H9 (cell line): ENCODE results near the gene PPARG. TPM values are rescaled to one million over a fixed set of nuclear protein-coding genes. Genes with fewer than 3 reads are reported as not detected.

Experiments
- DNase-seq: peaks from one replicate; pipeline ENCODE4 v3.0.0-alpha.2; 2017
- H2AFZ ChIP-seq: one replicate; pipeline ENCODE4 v1.6.1; 2013; ENCODE audit warnings: mild to moderate bottlenecking, low read length, control low read depth, moderate library complexity
- H2AK5ac ChIP-seq: 2 replicates; pipeline ENCODE4 v1.6.1; 2013; ENCODE audit warnings: low read length, control low read depth, mixed read lengths; ENCODE audit not compliant: insufficient read length
- H2BK120ac ChIP-seq: one replicate; pipeline ENCODE4 v1.6.1; 2013; ENCODE audit warnings: low read depth, mild to moderate bottlenecking, low read length, control low read depth, inconsistent platforms; ENCODE audit not compliant: poor library complexity, severe bottlenecking
- H2BK12ac ChIP-seq: 2 replicates; pipeline ENCODE4 v1.6.1; 2013; ENCODE audit warnings: low read length, control low read depth, mixed read lengths, low read depth; ENCODE audit not compliant: insufficient read length
- H2BK15ac ChIP-seq: 2 replicates; pipeline ENCODE4 v1.6.1; 2013; ENCODE audit warnings: low read depth, low read length, control low read depth
- H2BK20ac ChIP-seq: one replicate; pipeline ENCODE4 v1.6.1; 2013; ENCODE audit warnings: low read depth, mild to moderate bottlenecking, low read length, control low read depth, inconsistent platforms; ENCODE audit not compliant: poor library complexity, severe bottlenecking
- H2BK5ac ChIP-seq: 2 replicates; pipeline ENCODE4 v1.6.1; 2013; ENCODE audit warnings: low read length, control low read depth, mixed read lengths; ENCODE audit not compliant: insufficient read length
- H3K14ac ChIP-seq: 2 replicates; pipeline ENCODE4 v1.6.1; 2013; ENCODE audit warnings: low read length, control low read depth; ENCODE audit not compliant: insufficient read depth
- H3K18ac ChIP-seq: 2 replicates; pipeline ENCODE4 v1.6.1; 2013; ENCODE audit warnings: low read depth, mild to moderate bottlenecking, mixed read lengths, low read length, control low read depth; ENCODE audit not compliant: insufficient read length
- H3K23ac ChIP-seq: 2 replicates; pipeline ENCODE4 v1.6.1; 2013; ENCODE audit warnings: low read length, control low read depth, mixed read lengths, low read depth; ENCODE audit not compliant: insufficient read length
- H3K23me2 ChIP-seq: 2 replicates; pipeline ENCODE4 v1.6.1; 2013; ENCODE audit warnings: low read depth, mild to moderate bottlenecking, mixed read lengths, low read length, control low read depth; ENCODE audit not compliant: insufficient read length, poor library complexity, severe bottlenecking
- H3K27ac ChIP-seq: 2 replicates; pipeline ENCODE4 v1.5.1; 2013; ENCODE audit warnings: low read length, control low read depth, mixed read lengths, low read depth; ENCODE audit not compliant: insufficient read length
- H3K27me3 ChIP-seq: 2 replicates; pipeline ENCODE4 v1.6.1; 2013; ENCODE audit warnings: low read length, control low read depth, inconsistent platforms; ENCODE audit not compliant: insufficient read depth
- H3K4ac ChIP-seq: 2 replicates; pipeline ENCODE4 v1.6.1; 2013; ENCODE audit warnings: low read depth, mild to moderate bottlenecking, control low read depth, inconsistent platforms, low read length, moderate library complexity
- H3K4me1 ChIP-seq: 2 replicates; pipeline ENCODE4 v1.6.1; 2013; ENCODE audit warnings: low read length, control low read depth, inconsistent platforms; ENCODE audit not compliant: insufficient read depth
- H3K4me2 ChIP-seq: 2 replicates; pipeline ENCODE4 v1.6.1; 2013; ENCODE audit warnings: low read length, control low read depth, mixed read lengths; ENCODE audit not compliant: insufficient read length, insufficient read depth
- H3K56ac ChIP-seq: 2 replicates; pipeline ENCODE4 v1.6.1; 2013; ENCODE audit warnings: low read depth, mild to moderate bottlenecking, mixed read lengths, low read length, control low read depth; ENCODE audit not compliant: insufficient read length
- H3K79me1 ChIP-seq: 2 replicates; pipeline ENCODE4 v1.6.1; 2013; ENCODE audit warnings: low read depth, mild to moderate bottlenecking, moderate library complexity, low read length, control low read depth, inconsistent platforms; ENCODE audit not compliant: insufficient read depth, poor library complexity, severe bottlenecking
- H3K79me2 ChIP-seq: 2 replicates; pipeline ENCODE4 v1.6.1; 2013; ENCODE audit warnings: low read length, control low read depth, inconsistent platforms; ENCODE audit not compliant: insufficient read depth
- H3K9ac ChIP-seq: 2 replicates; pipeline ENCODE4 v1.6.1; 2013; ENCODE audit warnings: low read length, control low read depth, mixed read lengths; ENCODE audit not compliant: insufficient read length; ENCODE audit errors: extremely low read depth
- H3K9me3 ChIP-seq: one replicate; pipeline ENCODE4 v1.6.1; 2013; ENCODE audit warnings: low read depth, low read length, inconsistent platforms; ENCODE audit not compliant: control insufficient read depth
- H3T11ph ChIP-seq: one replicate; pipeline ENCODE4 v1.6.1; 2013; ENCODE audit warnings: mild to moderate bottlenecking, low read length, control low read depth, inconsistent platforms
- H4K20me1 ChIP-seq: one replicate; pipeline ENCODE4 v1.6.1; 2013; ENCODE audit not compliant: control insufficient read depth, insufficient read length, insufficient read depth
- H4K5ac ChIP-seq: 2 replicates; pipeline ENCODE4 v1.6.1; 2013; ENCODE audit warnings: low read depth, mild to moderate bottlenecking, mixed read lengths, low read length, control low read depth; ENCODE audit not compliant: insufficient read length
- H4K8ac ChIP-seq: replicated peaks from 2 replicates; pipeline ENCODE4 v1.6.1; 2013; ENCODE audit warnings: low read length, control low read depth, mixed read lengths, low read depth; ENCODE audit not compliant: insufficient read length
- H4K91ac ChIP-seq: 2 replicates; pipeline ENCODE4 v1.6.1; 2013; ENCODE audit warnings: low read depth, mild to moderate bottlenecking, moderate library complexity, mixed read lengths, low read length, control low read depth; ENCODE audit not compliant: insufficient read length
- H3K27ac Mint-ChIP-seq, 3 experiments: 2 replicates in 2 of 3; 3 replicates in 1 of 3; pipeline ENCODE4 v1.8.0; 2020 to 2021; ENCODE audit warnings: mixed read lengths in 3 of 3, mild to moderate bottlenecking in 1 of 3, moderate library complexity in 1 of 3
- H3K27me3 Mint-ChIP-seq: 2 replicates; pipeline ENCODE4 v1.8.0; 2021; ENCODE audit warnings: low read depth, mild to moderate bottlenecking, moderate library complexity, mixed read lengths
- H3K36me3 Mint-ChIP-seq, 3 experiments: 2 replicates in 2 of 3; 3 replicates in 1 of 3; pipeline ENCODE4 v1.8.0; 2020 to 2021; ENCODE audit warnings: low read depth in 3 of 3, mixed read lengths in 3 of 3; ENCODE audit not compliant: insufficient read depth in 1 of 3
- H3K4me1 Mint-ChIP-seq, 2 experiments: 2 replicates each; pipeline ENCODE4 v1.8.0; 2020; ENCODE audit warnings: mixed read lengths in 2 of 2
- H3K4me3 Mint-ChIP-seq, 2 experiments: 2 replicates in 1 of 2; 3 replicates in 1 of 2; pipeline ENCODE4 v1.8.0; 2020 to 2021; ENCODE audit warnings: mild to moderate bottlenecking in 2 of 2, mixed read lengths in 2 of 2, moderate library complexity in 1 of 2
- H3K9me3 Mint-ChIP-seq, 2 experiments: 2 replicates in 1 of 2; 3 replicates in 1 of 2; pipeline ENCODE4 v1.8.0; 2020; ENCODE audit warnings: mild to moderate bottlenecking in 2 of 2, mixed read lengths in 2 of 2, moderate library complexity in 1 of 2
- WGBS: extraction: QIAGEN DNeasy Blood & Tissue Kit; methylation state at CpG from one replicate; pipeline ENCODE4 v1.1.7; 2013; ENCODE audit warnings: missing lambda C conversion rate, low lambda C conversion rate, mixed read lengths; ENCODE audit not compliant: insufficient read length; ENCODE audit errors: extremely low coverage; 5-methylcytosine and 5-hydroxymethylcytosine counted together
- total RNA-seq: library from RNA; stranded (reverse); gene quantifications from 2 replicates; pipeline ENCODE4 v1.2.1, GENCODE V29; 2021
- TF ChIP-seq, protein P1 (sequence below): fragments of 200-600 bp; sonication (generic); conservative IDR thresholded peaks from 3 replicates; pipeline ENCODE4 v1.8.0; 2021; ENCODE audit warnings: antibody characterized with exemption, mild to moderate bottlenecking

PPARG gene
- total RNA-seq, 1 experiment from 2014 or later, result 0.42 TPM

DNA sequence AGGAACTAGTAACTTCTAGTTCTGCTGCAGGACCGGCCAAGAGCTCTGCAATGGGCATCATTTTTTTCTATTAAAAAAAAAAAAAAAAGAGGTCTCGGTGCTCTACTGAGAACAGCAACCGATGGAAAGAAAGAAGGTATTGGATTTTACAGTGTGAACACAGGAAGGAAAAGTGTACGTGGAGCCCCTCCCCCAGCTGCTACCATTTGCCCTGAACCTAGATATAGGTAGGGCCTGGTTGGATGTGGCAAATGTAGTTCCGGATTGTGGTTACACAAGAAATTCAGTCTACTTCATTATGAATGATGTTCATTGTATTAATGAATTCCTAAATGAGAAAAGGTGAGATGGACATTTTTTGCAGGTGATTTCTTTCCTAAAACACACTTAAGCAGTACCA lies 17.9 kb upstream of the PPARG start:
- no peak overlapping the region for H4K5ac ChIP-seq
- no peaks in the 10 kb centered on the region for H3K79me1 ChIP-seq
- no peak overlapping the region for H2BK12ac ChIP-seq
- no peak overlapping the region for H3K4me2 ChIP-seq
- Mint-ChIP-seq H3K27ac (no peak overlapping the region), H3K9me3 (no peaks in the 10 kb centered on the region), H3K36me3 (no peaks in the 10 kb centered on the region), H3K27me3 (no peaks in the 10 kb centered on the region; the same call in 1 of the 2 replicates), H3K4me1 (no peaks in the 10 kb centered on the region), H3K4me3 (no peak overlapping the region)
- no peak overlapping the region for H3K56ac ChIP-seq
- H2BK15ac ChIP-seq, result no peak overlapping the region
- H3K79me2 ChIP-seq, result no peaks in the 10 kb centered on the region
- no peaks in the 10 kb centered on the region for H3K23me2 ChIP-seq
- WGBS, result no CpG with 5 or more reads among the region's 5 CpGs
- H2BK20ac ChIP-seq, result no peak overlapping the region
- H3K9ac ChIP-seq, result no peak overlapping the region
- H3K9me3 ChIP-seq, result no peaks in the 10 kb centered on the region
- no peak overlapping the region for H2AFZ ChIP-seq
- TF ChIP-seq, protein P1, sequence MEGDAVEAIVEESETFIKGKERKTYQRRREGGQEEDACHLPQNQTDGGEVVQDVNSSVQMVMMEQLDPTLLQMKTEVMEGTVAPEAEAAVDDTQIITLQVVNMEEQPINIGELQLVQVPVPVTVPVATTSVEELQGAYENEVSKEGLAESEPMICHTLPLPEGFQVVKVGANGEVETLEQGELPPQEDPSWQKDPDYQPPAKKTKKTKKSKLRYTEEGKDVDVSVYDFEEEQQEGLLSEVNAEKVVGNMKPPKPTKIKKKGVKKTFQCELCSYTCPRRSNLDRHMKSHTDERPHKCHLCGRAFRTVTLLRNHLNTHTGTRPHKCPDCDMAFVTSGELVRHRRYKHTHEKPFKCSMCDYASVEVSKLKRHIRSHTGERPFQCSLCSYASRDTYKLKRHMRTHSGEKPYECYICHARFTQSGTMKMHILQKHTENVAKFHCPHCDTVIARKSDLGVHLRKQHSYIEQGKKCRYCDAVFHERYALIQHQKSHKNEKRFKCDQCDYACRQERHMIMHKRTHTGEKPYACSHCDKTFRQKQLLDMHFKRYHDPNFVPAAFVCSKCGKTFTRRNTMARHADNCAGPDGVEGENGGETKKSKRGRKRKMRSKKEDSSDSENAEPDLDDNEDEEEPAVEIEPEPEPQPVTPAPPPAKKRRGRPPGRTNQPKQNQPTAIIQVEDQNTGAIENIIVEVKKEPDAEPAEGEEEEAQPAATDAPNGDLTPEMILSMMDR, result no peak
- no peak overlapping the region for H4K91ac ChIP-seq
- H4K20me1 ChIP-seq, result no peaks in the 10 kb centered on the region
- no peak overlapping the region for H3K18ac ChIP-seq
- no peak overlapping the region for H2AK5ac ChIP-seq
- H2BK5ac ChIP-seq, result no peak overlapping the region
- no peaks in the 10 kb centered on the region; the same call in 1 of the 2 replicates for H3K4me1 ChIP-seq
- H4K8ac ChIP-seq, result no peak overlapping the region
- H2BK120ac ChIP-seq, result no peak overlapping the region
- no peak overlapping the region for H3K23ac ChIP-seq
- H3K27me3 ChIP-seq, result no peaks in the 10 kb centered on the region
- no peak overlapping the region for H3K14ac ChIP-seq
- no peak for DNase-seq
- no peak overlapping the region for H3K27ac ChIP-seq
- no peak overlapping the region for H3T11ph ChIP-seq
- no peak overlapping the region for H3K4ac ChIP-seq
